Bronchial epithelial cell (primary cell): ENCODE measurements around the gene TCAF1. TPM values are rescaled to one million over a fixed set of nuclear protein-coding genes. Genes with fewer than 3 reads are reported as not detected.

Experiments
- DNase-seq: peaks from one replicate; pipeline ENCODE4 v3.0.0-alpha.2; 2010; ENCODE audit warnings: low read depth
- FAIRE-seq: peaks from 2 replicates; lab custom pipeline; 2011; peaks lifted over from hg19 to GRCh38; lab: Jason Lieb, UNC
- H3K27me3 ChIP-seq: 2 replicates; pipeline ENCODE4 v1.5.1; 2011; ENCODE audit warnings: low read length; ENCODE audit not compliant: control insufficient read depth, insufficient read depth
- H3K36me3 ChIP-seq: 2 replicates; pipeline ENCODE4 v1.5.1; 2011; ENCODE audit warnings: low read length; ENCODE audit not compliant: control insufficient read depth, insufficient read depth
- H3K4me3 ChIP-seq: 2 replicates; pipeline ENCODE4 v1.5.1; 2011; ENCODE audit warnings: mild to moderate bottlenecking, low read depth, low read length, control low read depth
- CTCF ChIP-seq: IDR thresholded peaks from 2 replicates; pipeline ENCODE4 v1.5.1; 2011; ENCODE audit warnings: mild to moderate bottlenecking, moderate library complexity, low read length, control low read depth, inconsistent platforms; ENCODE audit not compliant: insufficient read depth, severe bottlenecking
- total RNA-seq: library from RNA; depleted of rRNA; stranded (reverse); fragments of >200 nt; gene quantifications from 2 replicates; pipeline ENCODE4 v1.2.1, GENCODE V29; 2014

TCAF1 gene
- total RNA-seq, 1 donor from 2014 or later: 17.6 TPM

- FAIRE-seq (no peak), DNase-seq (no peak)
- H3K4me3 ChIP-seq: peak overlapping the region; percentile 36
- no peaks in the 10 kb centered on the region for H3K27me3 ChIP-seq
- TF ChIP-seq CTCF: no peak
- no peaks in the 10 kb centered on the region for H3K36me3 ChIP-seq
These were observed 16.9 kb downstream of the TCAF1 start for GRCh38 chr7:143884969-143885559.

GRCh38 chr7:143884241-143884968 is 17.6 kb downstream of the TCAF1 start:
- Histone ChIP-seq H3K27me3 (no peaks in the 10 kb centered on the region), H3K36me3 (no peaks in the 10 kb centered on the region), H3K4me3 (peak overlapping the region; percentile 36)
- FAIRE-seq (no peak), DNase-seq (no peak)
- no peak for TF ChIP-seq CTCF

- no peaks in the 10 kb centered on the region for H3K36me3 ChIP-seq
- H3K27me3 ChIP-seq: no peaks in the 10 kb centered on the region
- FAIRE-seq: no peak
- no peak for DNase-seq
- peak overlapping the region; percentile 37 for H3K4me3 ChIP-seq
- no peak for TF ChIP-seq CTCF
These were observed 19.3 kb downstream of the TCAF1 start for GRCh38 chr7:143882604-143883078.

- no peaks in the 10 kb centered on the region for H3K36me3 ChIP-seq
- peak overlapping the region; percentile 37 for H3K4me3 ChIP-seq
- no peak for TF ChIP-seq CTCF
- no peaks in the 10 kb centered on the region for H3K27me3 ChIP-seq
- FAIRE-seq (no peak), DNase-seq (no peak)
These were observed 19.9 kb downstream of the TCAF1 start for GRCh38 chr7:143882020-143882603.

GRCh38 chr7:143878884-143879283 is 23.1 kb downstream of the TCAF1 start:
- Histone ChIP-seq H3K27me3 (no peaks in the 10 kb centered on the region), H3K36me3 (peaks cover 1% of the 10 kb centered on the region), H3K4me3 (no peak overlapping the region)
- FAIRE-seq (no peak), DNase-seq (no peak)
- no peak for TF ChIP-seq CTCF
